ENCODE data around the gene GOLGA7B.
A peak's percentile ranks its signal among the peaks of the same experiment; 100 is the strongest.

Gene GOLGA7B

GRCh38 chr10:97882142-97883091, 32.8 kb downstream of the GOLGA7B start:
- H3K9me3 Mint-ChIP-seq: no peaks in the 10 kb centered on the region
- H3K27me3 Mint-ChIP-seq: peaks cover 16% of the 10 kb centered on the region in 2 donors
- H3K4me3 Mint-ChIP-seq: peak overlapping the region in 1 of 2 donors; percentile 13
- ATAC-seq (replicated peaks): peak; percentile 61
- DNase-seq: no peak
- no peaks in the 10 kb centered on the region for H3K36me3 Mint-ChIP-seq (ENCODE audit: insufficient read depth)
- H3K27ac Mint-ChIP-seq: peak overlapping the region in 1 of 2 donors; percentile 33
- peaks cover 4 to 14% of the 10 kb centered on the region in 2 donors for H3K4me1 Mint-ChIP-seq (ENCODE audit: low read depth in 2 of 2)

- Mint-ChIP-seq H3K9me3 (no peaks in the 10 kb centered on the region), H3K36me3 (ENCODE audit: insufficient read depth) (no peaks in the 10 kb centered on the region), H3K4me3 (no peak overlapping the region), H3K27ac (no peak overlapping the region), H3K4me1 (ENCODE audit: low read depth in 2 of 2) (peaks cover 4 to 17% of the 10 kb centered on the region in 2 donors), H3K27me3 (peaks cover 19 to 21% of the 10 kb centered on the region in 2 donors)
- ATAC-seq (replicated peaks) (no peak), DNase-seq (no peak)
Measured at GRCh38 chr10:97883092-97883485, 33.4 kb downstream of the GOLGA7B start.

DNA sequence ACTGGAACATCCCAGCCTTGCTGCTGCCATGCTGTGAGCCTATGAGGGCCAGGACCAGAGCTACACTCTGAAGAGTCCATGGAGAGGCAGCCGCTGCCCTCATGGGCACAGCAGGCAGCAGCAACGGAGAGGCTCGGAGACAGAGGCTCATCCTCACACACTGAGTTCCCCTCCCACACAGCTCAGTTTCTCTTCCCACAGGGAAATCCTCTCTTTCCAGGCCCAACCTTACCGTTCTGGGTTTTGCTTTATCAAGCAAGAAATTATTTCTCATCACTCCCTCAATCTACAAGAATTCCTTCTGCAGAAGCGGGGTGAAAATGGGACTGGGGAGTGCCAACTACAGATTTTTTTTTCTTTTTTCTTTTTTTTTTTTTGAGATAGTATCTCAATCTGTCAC, 36.6 kb downstream of the GOLGA7B start:
- DNase-seq (no peak), ATAC-seq (replicated peaks) (no peak)
- no peaks in the 10 kb centered on the region for H3K36me3 Mint-ChIP-seq (ENCODE audit: insufficient read depth)
- peaks cover 4 to 25% of the 10 kb centered on the region in 2 donors for H3K4me1 Mint-ChIP-seq (ENCODE audit: low read depth in 2 of 2)
- H3K27me3 Mint-ChIP-seq: peaks cover 18 to 25% of the 10 kb centered on the region in 2 donors
- H3K27ac Mint-ChIP-seq: no peak overlapping the region
- no peaks in the 10 kb centered on the region for H3K9me3 Mint-ChIP-seq
- H3K4me3 Mint-ChIP-seq: no peak overlapping the region

DNA sequence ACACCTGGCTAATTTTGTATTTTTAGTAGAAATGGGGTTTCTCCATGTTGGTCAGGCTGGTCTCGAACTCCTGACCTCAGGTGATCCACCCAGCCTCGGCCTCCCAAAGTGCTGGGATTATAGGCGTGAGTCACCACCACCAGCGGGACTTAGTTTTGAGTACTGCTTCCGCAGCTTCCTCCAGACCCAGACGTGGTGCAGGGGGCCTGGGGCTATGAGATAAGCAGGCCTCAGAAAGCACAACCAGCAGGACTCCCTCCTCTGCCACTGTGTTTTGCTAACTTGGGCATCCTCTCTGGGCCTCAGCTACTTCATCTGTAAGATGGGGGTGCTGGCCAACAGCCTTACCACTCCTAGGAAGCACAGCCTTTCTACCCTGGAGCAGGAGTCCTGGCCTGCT, 37.8 kb downstream of the GOLGA7B start:
- ATAC-seq (replicated peaks): no peak
- Mint-ChIP-seq H3K4me3 (no peak overlapping the region), H3K9me3 (no peaks in the 10 kb centered on the region), H3K36me3 (ENCODE audit: insufficient read depth) (no peaks in the 10 kb centered on the region), H3K27me3 (peaks cover 11 to 14% of the 10 kb centered on the region in 2 donors), H3K27ac (no peak overlapping the region), H3K4me1 (ENCODE audit: low read depth in 2 of 2) (peaks cover 1 to 19% of the 10 kb centered on the region in 2 donors)
- DNase-seq: no peak

- H3K4me1 Mint-ChIP-seq (ENCODE audit: low read depth in 2 of 2): peaks cover 0 to 11% of the 10 kb centered on the region in 2 donors
Measured at GRCh38 chr10:97888134-97888533, 38.5 kb downstream of the GOLGA7B start.

GRCh38 chr10:97888641-97889262, 39.1 kb downstream of the GOLGA7B start:
- Mint-ChIP-seq H3K9me3 (no peaks in the 10 kb centered on the region), H3K27ac (peak overlapping the region in 1 of 2 donors; percentile 89), H3K27me3 (peaks cover 11% of the 10 kb centered on the region in 2 donors), H3K4me3 (peak overlapping the region in 1 of 2 donors; percentile 62), H3K36me3 (ENCODE audit: insufficient read depth) (no peaks in the 10 kb centered on the region), H3K4me1 (ENCODE audit: low read depth in 2 of 2) (peaks cover 0 to 11% of the 10 kb centered on the region in 2 donors)
- no peak for DNase-seq
- no peak for ATAC-seq (replicated peaks)

More at GRCh38 chr10:97888134-97888533, 38.5 kb downstream of the GOLGA7B start:
- Mint-ChIP-seq H3K27ac (peak overlapping the region in 1 of 2 donors; percentile 71), H3K36me3 (ENCODE audit: insufficient read depth) (no peaks in the 10 kb centered on the region), H3K4me3 (no peak overlapping the region), H3K9me3 (no peaks in the 10 kb centered on the region), H3K27me3 (peaks cover 11% of the 10 kb centered on the region in 2 donors)
- DNase-seq: no peak
- ATAC-seq (replicated peaks): no peak

DNA sequence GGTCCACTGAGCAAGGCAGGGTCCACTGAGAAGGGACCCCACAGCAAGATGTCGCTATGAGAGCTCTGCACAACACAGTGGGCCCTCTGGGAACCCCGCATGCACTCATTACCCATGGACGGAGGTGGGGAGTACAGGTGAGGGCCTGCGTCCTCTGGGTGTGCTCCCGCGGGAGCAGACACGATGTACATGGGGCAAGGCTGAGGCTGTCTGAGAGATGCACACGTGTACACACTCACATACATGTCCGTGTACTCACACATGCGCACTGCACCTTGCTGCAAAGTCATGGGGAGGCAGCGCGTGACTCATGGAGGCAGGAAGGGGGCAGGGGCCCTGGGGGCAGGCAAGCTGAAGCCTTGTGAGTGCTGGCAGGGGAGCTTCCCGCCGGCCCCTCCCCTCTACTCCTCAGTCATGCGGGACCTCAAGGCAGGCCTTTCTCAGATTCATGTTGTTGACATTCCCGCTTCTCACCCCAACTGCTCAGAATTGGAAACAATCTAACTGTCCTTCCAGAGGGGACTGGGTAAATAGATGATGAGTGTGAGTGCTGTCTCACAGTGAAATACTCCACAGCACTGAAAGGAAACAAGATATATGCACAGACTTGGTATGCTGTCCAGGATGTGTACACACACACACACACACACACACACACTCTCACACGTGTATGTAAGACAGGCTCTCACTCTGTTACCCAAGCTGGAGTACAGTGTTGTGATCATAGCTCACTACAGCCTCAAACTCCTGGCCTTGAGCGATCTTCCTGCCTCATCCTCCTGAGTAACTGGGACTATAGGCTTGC, 40.0 kb downstream of the GOLGA7B start:
- peak in 2 of 3 experiments; percentile 66 to 71 for DNase-seq
- peaks cover 11% of the 10 kb centered on the region in 2 donors for H3K27me3 Mint-ChIP-seq
- peak overlapping the region in 1 of 2 donors; percentile 62 for H3K4me3 Mint-ChIP-seq
- ATAC-seq (replicated peaks): peak; percentile 96
- peak overlapping the region in 1 of 2 donors; percentile 89 for H3K27ac Mint-ChIP-seq
- H3K36me3 Mint-ChIP-seq (ENCODE audit: insufficient read depth): no peaks in the 10 kb centered on the region
- no peaks in the 10 kb centered on the region for H3K9me3 Mint-ChIP-seq
- peaks cover 0 to 11% of the 10 kb centered on the region in 2 donors for H3K4me1 Mint-ChIP-seq (ENCODE audit: low read depth in 2 of 2)

- Mint-ChIP-seq H3K9me3 (no peaks in the 10 kb centered on the region), H3K4me3 (no peak overlapping the region), H3K27me3 (peaks cover 24 to 27% of the 10 kb centered on the region in 2 donors), H3K36me3 (ENCODE audit: insufficient read depth) (no peaks in the 10 kb centered on the region), H3K4me1 (ENCODE audit: low read depth in 2 of 2) (peaks cover 0 to 11% of the 10 kb centered on the region in 2 donors), H3K27ac (no peak overlapping the region)
- no peak for DNase-seq
- no peak for ATAC-seq (replicated peaks)
Measured at GRCh38 chr10:97891497-97892167, 42.0 kb downstream of the GOLGA7B start.

DNA sequence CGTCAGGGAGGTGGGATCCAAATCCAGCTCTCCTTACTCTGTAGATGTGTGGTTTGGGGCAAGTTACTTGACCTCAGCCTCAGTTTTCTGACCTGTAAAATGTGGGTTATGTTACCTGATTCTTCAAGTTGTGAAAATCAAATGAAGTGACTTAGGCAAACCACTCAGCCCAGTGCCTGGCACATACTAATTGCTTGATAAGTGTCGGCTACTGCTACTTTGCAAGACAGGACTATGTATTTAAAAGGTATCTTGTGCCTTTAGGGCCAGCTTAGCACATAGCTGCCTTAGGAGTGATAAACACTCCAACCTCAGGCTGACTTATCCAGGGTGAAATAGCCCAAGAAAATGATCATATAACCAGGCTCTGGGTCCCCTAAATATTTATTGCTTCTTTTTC, 42.9 kb downstream of the GOLGA7B start:
- Mint-ChIP-seq H3K4me3 (no peak overlapping the region), H3K36me3 (ENCODE audit: insufficient read depth) (no peaks in the 10 kb centered on the region), H3K9me3 (no peaks in the 10 kb centered on the region), H3K27ac (no peak overlapping the region), H3K4me1 (ENCODE audit: low read depth in 2 of 2) (peaks cover 0 to 11% of the 10 kb centered on the region in 2 donors), H3K27me3 (peaks cover 24 to 27% of the 10 kb centered on the region in 2 donors)
- DNase-seq (no peak), ATAC-seq (replicated peaks) (no peak)

DNA sequence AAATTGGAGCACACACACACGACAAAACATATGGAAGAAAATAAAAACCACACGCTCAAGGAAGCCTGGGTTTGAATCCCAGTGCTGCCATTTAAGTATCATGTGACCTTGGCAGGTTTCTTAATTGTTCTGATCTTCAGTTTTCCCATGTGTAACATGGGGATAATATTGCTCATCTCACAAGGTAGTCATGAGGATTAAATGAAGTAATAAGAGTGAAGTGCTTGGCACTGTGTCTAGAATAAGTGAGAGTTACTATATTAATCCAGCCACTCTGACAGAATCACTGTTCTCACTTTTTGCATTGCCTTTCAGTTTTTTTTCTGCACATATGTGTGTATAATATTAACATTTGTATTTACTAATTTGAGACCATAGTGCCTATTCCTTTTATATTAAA, 43.3 kb downstream of the GOLGA7B start:
- peaks cover 22 to 23% of the 10 kb centered on the region in 2 donors for H3K27me3 Mint-ChIP-seq
- no peaks in the 10 kb centered on the region for H3K36me3 Mint-ChIP-seq (ENCODE audit: insufficient read depth)
- H3K9me3 Mint-ChIP-seq: no peaks in the 10 kb centered on the region
- no peak for ATAC-seq (replicated peaks)
- H3K4me3 Mint-ChIP-seq: no peak overlapping the region
- DNase-seq: no peak
- no peak overlapping the region for H3K27ac Mint-ChIP-seq
- H3K4me1 Mint-ChIP-seq (ENCODE audit: low read depth in 2 of 2): peaks cover 0 to 9% of the 10 kb centered on the region in 2 donors

GRCh38 chr10:97894092-97894491, 44.4 kb downstream of the GOLGA7B start:
- Mint-ChIP-seq H3K27ac (no peak overlapping the region), H3K4me1 (ENCODE audit: low read depth in 2 of 2) (peaks cover 0 to 5% of the 10 kb centered on the region in 2 donors), H3K4me3 (no peak overlapping the region), H3K9me3 (no peaks in the 10 kb centered on the region), H3K36me3 (ENCODE audit: insufficient read depth) (no peaks in the 10 kb centered on the region), H3K27me3 (peaks cover 13 to 15% of the 10 kb centered on the region in 2 donors)
- DNase-seq (no peak), ATAC-seq (replicated peaks) (no peak)

DNA sequence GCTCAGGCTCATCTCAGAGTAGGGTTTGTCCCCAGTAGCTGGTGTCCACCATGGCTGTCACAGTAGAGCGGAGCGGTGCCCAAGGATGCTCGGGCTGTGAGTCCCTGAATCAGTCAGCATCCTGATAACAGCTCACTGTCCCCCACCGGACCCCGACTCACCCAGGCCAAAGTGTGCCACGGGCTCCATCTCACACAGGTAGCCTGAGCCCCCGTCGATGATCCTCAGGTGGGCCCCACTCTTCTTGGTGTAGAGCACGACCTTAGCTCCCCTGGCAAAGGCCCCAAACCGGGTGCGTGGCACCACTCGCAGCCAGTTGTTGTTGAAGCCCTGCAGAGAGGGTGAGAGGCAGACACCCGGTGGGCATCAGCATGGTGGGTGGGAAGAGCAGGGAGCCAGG, 45.4 kb downstream of the GOLGA7B start:
- Mint-ChIP-seq H3K27ac (no peak overlapping the region), H3K4me1 (ENCODE audit: low read depth in 2 of 2) (no peaks in the 10 kb centered on the region), H3K36me3 (ENCODE audit: insufficient read depth) (no peaks in the 10 kb centered on the region), H3K4me3 (no peak overlapping the region), H3K9me3 (no peaks in the 10 kb centered on the region), H3K27me3 (peaks cover 13 to 15% of the 10 kb centered on the region in 2 donors)
- DNase-seq (no peak), ATAC-seq (replicated peaks) (no peak)

Data from effector memory CD8-positive, alpha-beta T cell (primary cell).